Measurements from ENCODE around the gene ZNF622.
"Not testable (repeated sequence)": the region's sequence is repeated elsewhere in the genome, so short reads cannot be mapped to it uniquely, and the experiment has no call there.

ZNF622 gene

GRCh38 chr5:16480144-16480543, 14.5 kb upstream of the ZNF622 start:
- no peak for DNase-seq

DNA sequence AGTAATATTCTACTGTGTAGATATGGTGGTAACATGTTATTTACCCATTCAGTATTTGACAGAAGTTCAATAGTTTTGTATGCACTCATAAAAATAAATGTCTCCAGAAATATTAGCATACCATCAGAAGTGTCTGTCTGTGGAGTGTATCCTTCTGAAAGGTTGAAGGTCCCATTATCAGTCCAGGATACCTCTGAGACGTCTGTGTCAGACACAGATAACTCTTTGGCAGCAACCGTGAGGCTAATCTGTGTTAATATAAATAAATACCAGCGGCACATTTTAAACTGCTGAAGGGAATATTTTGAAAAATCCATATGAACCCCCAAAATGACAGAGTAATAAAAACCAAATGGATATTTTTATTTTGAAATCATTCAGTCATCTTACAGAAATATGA, 11.9 kb upstream of the ZNF622 start:
- DNase-seq: no peak

DNA sequence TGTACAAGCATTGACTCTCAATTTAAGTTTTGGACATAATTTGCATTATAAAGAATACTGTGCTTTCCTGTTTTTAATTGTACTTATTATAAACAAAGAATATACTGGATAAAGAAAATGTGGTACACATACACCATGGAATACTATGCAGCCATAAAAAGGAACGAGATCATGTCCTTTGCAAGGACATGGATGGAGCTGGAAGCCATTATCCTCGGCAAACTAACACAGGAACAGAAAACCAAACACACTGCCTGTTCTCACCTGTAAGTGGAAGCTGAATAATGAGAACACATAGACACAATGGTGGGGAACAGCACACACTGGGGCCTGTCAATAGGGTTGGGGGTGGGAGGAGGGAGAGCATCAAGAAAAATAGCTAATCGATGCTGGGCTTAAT, 10.8 kb upstream of the ZNF622 start:
- not testable (repeated sequence) for DNase-seq

- no peak for DNase-seq
These were observed 5.8 kb upstream of the ZNF622 start for GRCh38 chr5:16471387-16471786.

- no peak for DNase-seq
These were observed 2.0 kb upstream of the ZNF622 start for GRCh38 chr5:16467363-16468219.

DNA sequence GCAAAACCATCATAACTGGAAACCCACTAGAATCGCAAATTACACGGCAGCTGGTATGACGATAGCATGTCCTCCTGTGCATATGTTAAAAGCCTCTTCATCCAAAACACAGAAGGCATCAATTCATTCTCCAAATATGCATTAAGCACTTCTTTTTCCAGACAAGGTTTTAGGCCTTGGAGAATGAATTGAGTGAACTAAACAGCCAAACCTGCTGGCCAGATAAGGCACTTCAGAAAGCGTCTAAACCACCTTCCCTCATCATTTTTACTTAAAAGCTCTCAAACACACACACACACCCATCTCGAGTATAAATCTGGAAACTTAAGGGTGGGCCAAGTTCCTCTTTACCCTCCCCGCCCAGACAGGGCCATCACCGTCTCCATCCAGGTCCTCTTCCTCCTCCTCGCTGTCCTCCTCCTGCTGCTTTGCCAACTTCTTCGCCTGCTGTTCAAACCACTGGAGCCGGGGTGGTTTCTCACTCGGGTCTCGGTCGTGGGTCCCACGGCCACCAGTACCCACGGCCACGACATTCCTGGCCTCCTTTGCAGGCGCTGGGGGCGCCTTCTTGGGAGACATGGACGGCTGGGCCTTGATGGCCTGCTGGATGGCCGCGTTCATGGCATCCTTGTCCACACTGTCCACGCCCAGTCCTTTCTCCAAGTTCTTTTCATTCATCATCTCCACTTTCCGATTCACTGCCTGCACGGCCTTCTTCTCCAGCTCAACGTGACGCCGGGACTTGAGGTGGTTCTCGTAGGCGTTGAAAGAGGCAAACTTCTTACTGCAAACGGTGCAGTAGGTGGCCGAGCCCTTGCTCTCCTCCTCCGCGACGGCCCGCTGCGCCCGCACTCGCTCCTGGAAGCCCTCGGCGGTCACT, 696 bp downstream of the ZNF622 start:
- no peak for DNase-seq

DNA sequence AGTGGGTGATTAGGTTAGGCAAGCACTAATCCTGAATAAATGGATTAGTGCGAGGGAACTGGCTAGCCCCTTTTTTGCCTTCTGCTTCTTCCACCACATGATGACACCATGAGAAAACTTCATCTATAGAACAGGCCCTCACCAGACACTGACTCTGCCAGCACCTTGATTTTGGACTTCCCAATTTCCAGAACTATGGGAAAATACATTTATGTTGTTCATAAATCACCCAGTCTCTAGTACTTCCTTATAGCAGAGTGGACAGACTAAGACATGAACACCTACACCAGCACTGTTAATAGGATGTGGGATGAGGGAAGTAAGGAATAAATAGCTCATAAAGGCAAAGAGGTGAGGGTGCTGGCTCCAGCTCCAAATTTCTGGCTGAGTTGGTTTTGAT, 1.4 kb downstream of the ZNF622 start:
- no peak for DNase-seq

DNA sequence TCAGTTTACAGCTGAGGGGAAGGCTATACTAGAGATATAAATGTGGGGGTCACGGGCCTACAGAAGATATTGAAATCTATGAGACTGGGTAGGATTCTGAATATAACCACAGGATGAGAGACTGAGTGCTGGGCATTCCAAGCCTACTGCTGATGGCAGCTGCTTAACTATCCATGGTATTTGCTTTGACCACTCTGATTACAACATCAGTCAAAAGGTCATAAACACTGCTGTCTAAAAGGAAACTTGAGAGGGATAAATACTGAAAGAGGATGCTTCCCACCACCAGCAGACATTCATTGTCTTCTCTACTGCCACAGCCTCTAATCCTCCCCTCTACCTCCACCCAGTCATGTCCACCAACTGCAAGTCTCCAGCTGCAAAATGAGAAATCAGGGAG, 3.8 kb downstream of the ZNF622 start:
- no peak for DNase-seq

- no peak for DNase-seq
These were observed 4.6 kb downstream of the ZNF622 start for GRCh38 chr5:16461026-16461425.

GRCh38 chr5:16459451-16459850, 6.1 kb downstream of the ZNF622 start:
- DNase-seq: no peak

DNA sequence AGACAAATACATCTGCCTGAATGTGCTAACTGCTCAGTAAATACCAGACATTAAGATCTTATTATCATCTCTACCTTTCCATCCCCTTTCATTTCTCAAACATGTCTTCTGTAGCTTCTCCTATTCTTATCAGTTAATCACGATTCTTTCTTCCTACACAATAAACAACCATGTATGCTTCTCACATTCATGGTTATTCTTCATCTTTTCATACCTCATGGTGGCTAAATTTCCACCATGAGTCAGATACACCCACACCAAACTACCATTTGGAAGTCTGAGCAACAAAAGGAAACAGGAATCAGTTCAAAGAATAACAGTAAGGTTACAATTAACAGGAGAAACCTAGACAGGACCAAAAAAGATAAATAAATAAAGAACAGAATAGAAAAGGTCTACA, 7.7 kb downstream of the ZNF622 start:
- no peak for DNase-seq

DNA sequence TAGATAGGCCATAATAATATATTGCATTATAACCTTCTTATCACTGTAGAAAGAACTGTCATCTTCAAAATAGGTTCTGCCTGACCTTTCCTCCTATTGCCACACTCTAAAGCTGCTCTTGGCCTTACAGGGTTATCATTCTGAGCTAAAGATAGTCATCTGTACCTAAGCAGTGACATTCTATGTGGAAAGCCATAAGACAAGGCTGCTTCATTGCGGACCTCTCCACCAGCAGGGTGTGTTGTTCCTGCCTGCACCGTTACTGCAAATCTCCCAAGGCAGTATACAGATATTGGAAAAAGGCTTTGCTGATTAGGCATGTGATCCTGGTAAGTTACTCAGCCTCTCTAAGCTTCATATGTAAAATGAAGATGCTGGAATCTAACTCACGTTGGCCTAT, 8.1 kb downstream of the ZNF622 start:
- DNase-seq: no peak

DNA sequence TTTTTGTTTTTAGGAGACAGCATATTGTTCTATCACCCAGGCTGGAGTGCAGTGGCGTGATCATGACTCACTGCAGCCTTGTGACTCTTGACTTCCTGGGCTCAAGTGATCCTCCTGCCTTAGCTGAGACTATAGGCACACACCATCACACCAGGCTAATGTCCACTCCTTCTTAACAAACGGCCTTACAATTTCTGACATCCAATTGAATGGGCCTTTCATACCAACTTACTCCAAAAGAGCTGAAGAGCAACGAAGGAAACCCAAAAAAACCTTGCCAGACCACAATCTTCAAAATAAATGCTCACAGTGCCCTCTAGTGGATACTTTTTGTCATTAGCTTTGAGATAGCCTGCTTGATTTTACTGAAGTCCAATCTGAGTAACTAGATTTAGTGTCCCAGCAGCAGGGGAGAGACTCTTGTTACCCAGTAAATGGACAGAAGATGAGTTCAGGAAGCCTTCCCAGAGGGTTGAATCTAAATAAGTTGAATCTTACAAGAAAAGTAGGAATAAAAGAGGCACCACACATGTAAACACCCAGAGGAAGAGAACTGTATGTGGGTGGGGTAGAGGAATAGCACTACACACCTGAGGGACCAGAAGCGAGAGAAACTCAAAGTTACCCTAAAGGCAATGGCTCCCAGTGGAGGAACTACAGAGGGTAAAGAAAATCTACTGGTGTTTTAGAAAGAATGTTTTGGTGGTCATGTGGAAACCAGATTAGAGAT, 9.3 kb downstream of the ZNF622 start:
- no peak for DNase-seq

DNA sequence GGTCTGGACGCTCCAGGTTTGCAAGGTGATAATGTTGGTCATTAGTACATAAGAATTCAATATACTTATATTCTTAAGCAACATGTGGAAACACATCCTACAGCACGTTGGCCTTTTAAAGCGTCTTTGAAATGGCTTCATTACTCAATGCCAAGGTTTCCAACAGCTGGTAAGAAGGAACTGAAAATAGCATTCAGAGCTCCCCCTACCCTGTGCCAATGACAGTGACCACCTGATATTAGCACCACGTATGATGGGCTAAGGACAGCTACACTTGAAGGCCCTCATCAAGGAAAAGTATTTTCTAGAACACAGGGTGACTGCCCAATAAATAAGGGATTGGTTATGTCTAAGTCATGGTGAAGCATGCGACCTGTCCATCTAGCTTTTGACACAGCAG, 9.9 kb downstream of the ZNF622 start:
- no peak for DNase-seq

DNA sequence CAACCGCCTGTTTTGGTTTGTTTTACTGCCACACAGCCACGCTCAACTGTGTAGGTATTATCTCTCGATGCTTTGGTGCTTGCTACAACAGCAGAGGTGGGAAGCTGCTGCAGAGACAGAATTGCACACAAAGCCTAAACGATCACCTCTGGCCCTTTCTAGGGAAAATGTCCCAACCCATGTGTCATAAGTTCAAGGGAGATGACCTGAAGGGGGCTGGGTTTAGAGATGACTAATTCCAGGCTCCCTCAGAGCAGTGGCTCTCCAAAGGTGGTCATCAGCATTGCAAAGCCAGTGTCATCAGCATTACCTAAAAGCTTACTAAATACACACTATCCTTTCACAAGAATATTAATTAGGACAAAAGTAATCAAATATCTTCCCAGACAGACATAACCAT, 10.9 kb downstream of the ZNF622 start:
- no peak for DNase-seq

DNA sequence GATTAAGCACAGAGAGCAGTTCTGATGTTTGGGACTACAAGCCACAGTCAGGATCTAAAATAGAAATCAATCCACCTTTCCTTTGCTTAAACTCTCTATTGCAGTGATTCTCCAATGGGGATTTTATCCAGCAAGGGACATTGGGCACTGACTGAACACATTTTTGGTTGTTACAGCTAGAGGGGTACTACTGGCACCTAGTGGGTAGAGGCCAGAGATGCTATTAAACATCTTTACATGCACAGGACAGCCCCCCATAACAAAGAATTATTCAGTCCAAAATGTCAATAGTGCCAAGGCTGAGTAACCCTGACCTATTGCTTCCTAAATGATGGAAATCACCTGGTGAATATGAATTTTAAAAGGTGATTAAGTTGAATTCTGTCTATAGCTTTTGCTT, 12.0 kb downstream of the ZNF622 start:
- DNase-seq: no peak

GRCh38 chr5:16450163-16450562, 15.4 kb downstream of the ZNF622 start:
- no peak for DNase-seq

DNA sequence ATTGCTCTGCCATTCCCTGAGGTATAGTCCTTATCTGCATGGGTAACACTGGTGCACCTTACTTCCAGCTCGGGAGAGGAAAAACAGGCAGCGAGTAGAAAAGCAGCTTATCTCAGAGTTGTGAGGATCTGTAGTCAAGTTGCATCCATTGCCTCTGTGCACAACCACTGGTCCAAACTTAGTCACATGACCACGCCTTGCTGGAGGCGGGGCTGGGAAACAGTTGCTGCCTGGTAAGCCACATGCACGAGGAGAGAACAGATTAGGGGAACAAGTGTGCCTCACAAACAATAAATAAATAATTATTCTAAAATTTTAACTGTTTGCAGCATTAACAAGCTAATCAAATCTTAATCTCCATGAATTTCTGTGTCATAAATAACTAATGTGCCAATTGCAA, 18.6 kb downstream of the ZNF622 start:
- no peak for DNase-seq

- no peak for DNase-seq
These were observed 27.6 kb downstream of the ZNF622 start for GRCh38 chr5:16437977-16438376.

DNA sequence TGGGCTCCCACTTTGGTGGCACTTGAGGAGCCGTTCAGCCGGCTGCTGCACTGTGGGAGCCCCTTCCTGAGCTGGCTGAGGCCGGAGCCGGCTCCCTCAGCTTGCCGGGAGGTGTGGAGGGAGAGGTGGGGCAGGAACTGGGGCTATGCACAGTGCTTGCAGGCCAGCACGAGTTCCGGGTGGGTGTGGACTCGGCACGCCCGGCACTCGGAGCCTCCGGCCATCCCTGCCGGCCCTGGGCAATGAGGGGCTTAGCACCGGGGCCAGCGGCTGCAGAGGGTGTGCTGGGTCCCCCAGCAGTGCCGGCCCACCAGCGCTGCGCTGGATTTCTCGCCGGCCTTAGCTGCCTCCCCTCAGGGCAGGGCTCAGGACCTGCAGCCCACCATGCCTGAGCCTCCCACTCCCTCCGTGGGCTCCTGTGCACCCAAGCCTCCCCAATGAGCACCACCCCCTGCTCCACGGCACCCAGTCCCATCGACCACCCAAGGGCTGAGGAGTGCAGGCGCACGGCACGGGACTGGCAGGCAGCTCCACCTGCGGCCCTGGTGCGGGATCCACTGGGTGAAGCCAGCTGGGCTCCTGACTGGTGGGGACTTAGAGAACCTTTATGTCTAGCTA, 29.4 kb downstream of the ZNF622 start:
- not testable (repeated sequence) for DNase-seq

GRCh38 chr5:16431490-16431889, 34.1 kb downstream of the ZNF622 start:
- no peak for DNase-seq

DNA sequence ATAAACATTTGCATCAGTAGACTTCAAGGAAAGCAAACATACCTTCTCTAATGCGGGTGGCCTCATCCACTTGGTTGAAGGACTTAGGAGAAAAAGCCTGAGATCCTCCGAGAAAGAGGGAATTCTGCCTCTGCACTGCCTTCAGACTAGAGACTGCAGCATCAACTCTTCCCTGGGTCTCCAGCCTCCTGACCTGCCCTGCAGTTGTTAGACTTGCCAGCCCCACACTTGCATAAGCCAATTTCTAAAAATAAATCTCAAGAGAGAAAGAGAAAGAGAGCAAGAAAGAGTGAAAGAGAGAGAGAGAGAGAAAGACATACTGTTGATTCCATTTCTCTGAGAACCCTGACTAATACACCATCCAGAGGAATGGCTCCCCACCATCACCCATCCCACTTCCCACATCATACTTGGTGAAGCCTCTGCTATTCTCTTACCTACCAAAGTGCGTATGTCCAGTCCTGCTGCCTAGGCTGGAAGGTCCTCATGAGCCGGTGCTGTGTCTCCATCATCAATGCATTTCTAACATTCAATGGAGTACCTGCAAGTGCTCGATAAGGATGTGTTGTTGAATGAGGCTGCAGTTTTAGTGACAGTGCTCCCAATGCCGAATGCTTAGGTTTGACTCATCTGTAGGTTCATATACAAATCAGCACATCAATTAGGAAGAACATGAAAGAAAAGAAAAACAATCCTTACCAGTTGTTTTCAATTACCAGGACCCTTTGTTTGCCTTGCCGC, 35.1 kb downstream of the ZNF622 start:
- DNase-seq: no peak

All from SIG-M5 (cell line).